PC-3 (cell line): ENCODE measurements around the gene SNX8. TPM values are rescaled to one million over a fixed set of nuclear protein-coding genes. Genes with fewer than 3 reads are reported as not detected.

ENCODE experiments used
- ATAC-seq: fragments of 200-7000 bp; cut with Tn5 transposase; 2 replicates; pipeline ENCODE4 v1.9.1; 2020; ENCODE audit warnings: mild to moderate bottlenecking, moderate library complexity
- BruUV-seq: library from RNA; stranded (reverse); fragments of 400-500 nt; replicated peaks from 2 replicates; lab custom pipeline; 2021; lab: Mats Ljungman, UMichigan
- CTCF ChIA-PET: fragments of 300-600 bp; sonication (Branson Sonifier 250); formaldehyde crosslinking; loops from one replicate; lab custom pipeline; 2022; ENCODE audit warnings: antibody characterized with exemption; lab: Charles Lee
- POLR2A ChIA-PET: fragments of 300-600 bp; sonication (Branson Sonifier 250); formaldehyde crosslinking; loops from one replicate; lab custom pipeline; 2022; ENCODE audit warnings: antibody characterized with exemption; ENCODE audit not compliant: unreplicated experiment; lab: Charles Lee
- DNase-seq: peaks from one replicate; pipeline ENCODE4 v3.0.0-alpha.2; 2015
- H2AFZ ChIP-seq: fragments of 300-600 bp; sonication (generic); 2 replicates; pipeline ENCODE4 v1.6.0; 2016; ENCODE audit warnings: antibody characterized with exemption, low read length
- H3F3A ChIP-seq: fragments of 300-600 bp; sonication (generic); one replicate; pipeline ENCODE4 v1.6.0; 2017; ENCODE audit warnings: antibody characterized with exemption, low read length, control low read depth, mild to moderate bottlenecking; ENCODE audit not compliant: unreplicated experiment
- H3K27ac ChIP-seq: fragments of 300-600 bp; sonication (generic); 2 replicates; pipeline ENCODE4 v1.5.1; 2016; ENCODE audit warnings: mild to moderate bottlenecking, low read length
- H3K27me3 ChIP-seq: fragments of 300-600 bp; sonication (generic); 2 replicates; pipeline ENCODE4 v1.6.1; 2016; ENCODE audit warnings: low read length, mixed read lengths
- H3K36me3 ChIP-seq: fragments of 300-600 bp; sonication (generic); 2 replicates; pipeline ENCODE4 v1.6.1; 2016; ENCODE audit warnings: low read depth, mixed run types, low read length, mixed read lengths
- H3K4me1 ChIP-seq: fragments of 300-600 bp; sonication (generic); 2 replicates; pipeline ENCODE4 v1.5.1; 2016; ENCODE audit warnings: low read length; ENCODE audit not compliant: insufficient read depth
- H3K4me2 ChIP-seq: fragments of 300-600 bp; sonication (generic); 2 replicates; pipeline ENCODE4 v1.6.0; 2016; ENCODE audit warnings: low read length
- H3K4me3 ChIP-seq: fragments of 300-600 bp; sonication (generic); 2 replicates; pipeline ENCODE4 v1.5.1; 2016; ENCODE audit warnings: mild to moderate bottlenecking, low read length, mixed read lengths
- H3K79me2 ChIP-seq: fragments of 300-600 bp; sonication (generic); 2 replicates; pipeline ENCODE4 v1.6.1; 2017; ENCODE audit warnings: low read length, mixed read lengths
- H3K9ac ChIP-seq: fragments of 300-600 bp; sonication (generic); 2 replicates; pipeline ENCODE4 v1.6.0; 2016; ENCODE audit warnings: mild to moderate bottlenecking, low read length
- H3K9me2 ChIP-seq: fragments of 300-600 bp; sonication (generic); replicated peaks from 2 replicates; pipeline ENCODE4 v1.6.1; 2016; ENCODE audit warnings: mixed run types, low read length, mixed read lengths
- H3K9me3 ChIP-seq: fragments of 300-600 bp; sonication (generic); 2 replicates; pipeline ENCODE4 v1.6.1; 2016; ENCODE audit warnings: low read length, mixed read lengths
- H4K20me1 ChIP-seq: fragments of 300-600 bp; sonication (generic); 2 replicates; pipeline ENCODE4 v1.6.1; 2016; ENCODE audit warnings: low read length, mixed read lengths
- CTCF ChIP-seq: fragments of 300-600 bp; sonication (generic); conservative IDR thresholded peaks from 2 replicates; pipeline ENCODE4 v1.5.1; 2017; ENCODE audit warnings: antibody characterized with exemption, low read depth, mild to moderate bottlenecking, low read length
- EZH2 ChIP-seq: fragments of 300-600 bp; sonication (generic); IDR thresholded peaks from one replicate; pipeline ENCODE4 v1.6.1; 2017; ENCODE audit warnings: antibody characterized with exemption, mild to moderate bottlenecking, low read length; ENCODE audit not compliant: unreplicated experiment
- EZH2phosphoT487 ChIP-seq: fragments of 300-600 bp; sonication (generic); IDR thresholded peaks from 2 replicates; pipeline ENCODE4 v1.6.1; 2018; ENCODE audit warnings: mild to moderate bottlenecking, antibody characterized with exemption, low read length, borderline replicate concordance
- intact Hi-C: fragments of 100-400 bp; cut with micrococcal nuclease; formaldehyde crosslinking; loops from 2 replicates; pipeline ENCODE4 v1.9.0; 2023
- total RNA-seq: library from RNA; depleted of rRNA; stranded (reverse); fragments of >200 nt; gene quantifications from 2 replicates; pipeline ENCODE4 v1.2.3, GENCODE V29; 2014

Gene SNX8
- total RNA-seq, 1 experiment from 2014 or later = 12.3 TPM

- H3K4me1 ChIP-seq = no peaks in the 10 kb centered on the region
- H3K9me2 ChIP-seq = no peaks in the 10 kb centered on the region
- ATAC-seq (no peak), DNase-seq (no peak)
- no peak overlapping the region for H2AFZ ChIP-seq
- no peaks in the 10 kb centered on the region for H3K27me3 ChIP-seq
- no peak for TF ChIP-seq CTCF
- TF ChIP-seq EZH2 = no peak
- TF ChIP-seq EZH2phosphoT487 = no peak
- no peaks in the 10 kb centered on the region for H3F3A ChIP-seq
- no peak overlapping the region for H3K27ac ChIP-seq
- H3K4me3 ChIP-seq = no peak overlapping the region
- no TSS peak for BruUV-seq
- POLR2A ChIA-PET = no interaction called here
- H3K4me2 ChIP-seq = no peak overlapping the region
- H3K9me3 ChIP-seq = no peaks in the 10 kb centered on the region
- H3K79me2 ChIP-seq = no peaks in the 10 kb centered on the region
- H4K20me1 ChIP-seq = no peaks in the 10 kb centered on the region
- no peaks in the 10 kb centered on the region for H3K36me3 ChIP-seq
- H3K9ac ChIP-seq = no peak overlapping the region
- intact Hi-C loops = no loop called here
- CTCF ChIA-PET = no interaction called here
Measured at GRCh38 chr7:2283074-2283473, 31.2 kb downstream of the SNX8 start.

GRCh38 chr7:2282185-2282751 is 32.0 kb downstream of the SNX8 start:
- no peaks in the 10 kb centered on the region for H3K79me2 ChIP-seq
- H3K9ac ChIP-seq = no peak overlapping the region
- ChIA-PET POLR2A (no interaction called here), CTCF (no interaction called here)
- DNase-seq (no peak), ATAC-seq (no peak)
- no peak overlapping the region for H2AFZ ChIP-seq
- H3K4me2 ChIP-seq = no peak overlapping the region
- no peak for TF ChIP-seq EZH2
- H3K36me3 ChIP-seq = no peaks in the 10 kb centered on the region
- no peaks in the 10 kb centered on the region for H3K4me1 ChIP-seq
- no TSS peak for BruUV-seq
- H3K27me3 ChIP-seq = no peaks in the 10 kb centered on the region
- no peaks in the 10 kb centered on the region for H3K9me3 ChIP-seq
- no peaks in the 10 kb centered on the region for H3K9me2 ChIP-seq
- H3F3A ChIP-seq = no peaks in the 10 kb centered on the region
- H4K20me1 ChIP-seq = no peaks in the 10 kb centered on the region
- intact Hi-C loops = no loop called here
- no peak overlapping the region for H3K4me3 ChIP-seq
- no peak overlapping the region for H3K27ac ChIP-seq

GRCh38 chr7:2281541-2281940 is 32.7 kb downstream of the SNX8 start:
- TF ChIP-seq EZH2phosphoT487 = no peak
- no peak for TF ChIP-seq CTCF
- TF ChIP-seq EZH2 = no peak
- POLR2A ChIA-PET = no interaction called here
- DNase-seq = no peak
- no peak overlapping the region for H2AFZ ChIP-seq
- CTCF ChIA-PET = no interaction called here
- no peaks in the 10 kb centered on the region for H3K27me3 ChIP-seq
- no peaks in the 10 kb centered on the region for H3K36me3 ChIP-seq
- H3K4me1 ChIP-seq = no peaks in the 10 kb centered on the region
- no peak overlapping the region for H3K4me3 ChIP-seq
- H3K4me2 ChIP-seq = no peak overlapping the region
- H3F3A ChIP-seq = no peaks in the 10 kb centered on the region
- no peaks in the 10 kb centered on the region for H3K79me2 ChIP-seq
- no peak overlapping the region for H3K27ac ChIP-seq
- H3K9me3 ChIP-seq = no peaks in the 10 kb centered on the region
- no TSS peak for BruUV-seq
- no peaks in the 10 kb centered on the region for H4K20me1 ChIP-seq
- intact Hi-C loops = no loop called here
- H3K9me2 ChIP-seq = no peaks in the 10 kb centered on the region
- no peak overlapping the region for H3K9ac ChIP-seq
- no peak for ATAC-seq
